ENCODE results near the gene CLNS1A. TPM values are rescaled to one million over a fixed set of nuclear protein-coding genes. Genes with fewer than 3 reads are reported as not detected.

Gene CLNS1A
- total RNA-seq, 1 donor from 2014 or later = 142 TPM

DNA sequence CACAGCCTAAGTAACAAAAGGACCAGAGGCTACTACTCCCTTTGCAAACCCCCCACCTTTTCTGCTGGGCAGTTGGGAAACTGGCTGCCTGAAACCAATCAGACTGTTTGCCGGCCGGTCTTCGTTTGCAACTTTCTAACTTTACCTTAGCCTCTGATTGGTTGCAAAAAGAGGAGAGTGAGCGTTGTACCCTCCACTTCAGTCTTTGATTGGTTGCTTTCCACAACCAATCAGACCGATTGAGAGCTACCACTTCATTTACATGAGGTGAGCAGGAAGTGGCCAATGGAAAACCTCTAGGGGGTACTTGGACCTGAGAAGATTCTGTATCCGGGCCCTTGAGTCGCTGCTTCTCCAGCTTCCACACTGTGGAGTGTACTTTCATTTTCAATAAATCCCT lies 18.8 kb upstream of the CLNS1A start:
- H3K4me3 Mint-ChIP-seq (ENCODE audit: low read depth) = no peak overlapping the region
- H3K27me3 Mint-ChIP-seq = no peaks in the 10 kb centered on the region
- TF ChIP-seq CTCF (IDR thresholded peaks at IDR 0.05; ENCODE audit: unreplicated experiment) = no peak
- H3K9me3 Mint-ChIP-seq (ENCODE audit: low read depth) = no peaks in the 10 kb centered on the region
- H3K4me1 Mint-ChIP-seq (ENCODE audit: low read depth) = no peaks in the 10 kb centered on the region
- no peak overlapping the region for H3K27ac Mint-ChIP-seq
- DNase-seq (ENCODE audit: low spot score, unreplicated experiment) = no peak
- H3K36me3 Mint-ChIP-seq (ENCODE audit: insufficient read depth) = no peaks in the 10 kb centered on the region

- no peak for TF ChIP-seq CTCF (IDR thresholded peaks at IDR 0.05; ENCODE audit: unreplicated experiment)
- Mint-ChIP-seq H3K4me3 (ENCODE audit: low read depth) (no peak overlapping the region), H3K4me1 (ENCODE audit: low read depth) (no peaks in the 10 kb centered on the region)
Observed at GRCh38 chr11:77654770-77655434, 17.3 kb upstream of the CLNS1A start.

GRCh38 chr11:77650123-77650522 lies 12.5 kb upstream of the CLNS1A start:
- no peak for DNase-seq (ENCODE audit: low spot score, unreplicated experiment)
- no peak overlapping the region for H3K27ac Mint-ChIP-seq
- H3K27me3 Mint-ChIP-seq = no peaks in the 10 kb centered on the region
- no peaks in the 10 kb centered on the region for H3K36me3 Mint-ChIP-seq (ENCODE audit: insufficient read depth)
- no peak overlapping the region for H3K4me3 Mint-ChIP-seq (ENCODE audit: low read depth)
- no peaks in the 10 kb centered on the region for H3K9me3 Mint-ChIP-seq (ENCODE audit: low read depth)
- TF ChIP-seq CTCF (IDR thresholded peaks at IDR 0.05; ENCODE audit: unreplicated experiment) = no peak
- H3K4me1 Mint-ChIP-seq (ENCODE audit: low read depth) = no peaks in the 10 kb centered on the region

More at GRCh38 chr11:77654770-77655434, 17.3 kb upstream of the CLNS1A start:
- no peak for DNase-seq (ENCODE audit: low spot score, unreplicated experiment)
- H3K27ac Mint-ChIP-seq = no peak overlapping the region
- no peaks in the 10 kb centered on the region for H3K36me3 Mint-ChIP-seq (ENCODE audit: insufficient read depth)
- no peaks in the 10 kb centered on the region for H3K9me3 Mint-ChIP-seq (ENCODE audit: low read depth)
- no peaks in the 10 kb centered on the region for H3K27me3 Mint-ChIP-seq

GRCh38 chr11:77647654-77648305 lies 10.2 kb upstream of the CLNS1A start:
- Mint-ChIP-seq H3K4me1 (ENCODE audit: low read depth) (no peaks in the 10 kb centered on the region), H3K27ac (no peak overlapping the region), H3K27me3 (no peaks in the 10 kb centered on the region), H3K4me3 (ENCODE audit: low read depth) (no peak overlapping the region), H3K9me3 (ENCODE audit: low read depth) (no peaks in the 10 kb centered on the region), H3K36me3 (ENCODE audit: insufficient read depth) (no peaks in the 10 kb centered on the region)
- DNase-seq (ENCODE audit: low spot score, unreplicated experiment) = no peak
- TF ChIP-seq CTCF (IDR thresholded peaks at IDR 0.05; ENCODE audit: unreplicated experiment) = no peak

GRCh38 chr11:77644887-77645286 lies 7.3 kb upstream of the CLNS1A start:
- H3K4me1 Mint-ChIP-seq (ENCODE audit: low read depth) = no peaks in the 10 kb centered on the region

More at GRCh38 chr11:77644887-77645286, 7.3 kb upstream of the CLNS1A start:
- TF ChIP-seq CTCF (IDR thresholded peaks at IDR 0.05; ENCODE audit: unreplicated experiment) = no peak
- H3K4me3 Mint-ChIP-seq (ENCODE audit: low read depth) = no peak overlapping the region
- H3K27me3 Mint-ChIP-seq = no peaks in the 10 kb centered on the region
- H3K36me3 Mint-ChIP-seq (ENCODE audit: insufficient read depth) = no peaks in the 10 kb centered on the region
- H3K9me3 Mint-ChIP-seq (ENCODE audit: low read depth) = peaks cover 3% of the 10 kb centered on the region
- no peak overlapping the region for H3K27ac Mint-ChIP-seq
- no peak for DNase-seq (ENCODE audit: low spot score, unreplicated experiment)

Measured in progenitor cell of endocrine pancreas (in vitro differentiated cells).